ENCODE results near the gene OS9. TPM values are rescaled to one million over a fixed set of nuclear protein-coding genes. Genes with fewer than 3 reads are reported as not detected.
"Not testable (repeated sequence)": the region's sequence is repeated elsewhere in the genome, so short reads cannot be mapped to it uniquely, and the experiment has no call there.

Gene OS9
- polyA plus RNA-seq, 12 donors: 98.8 to 179 (median 121) TPM; not detected in 1

- no peak for DNase-seq
These were observed 14.2 kb upstream of the OS9 start for GRCh38 chr12:57679697-57680096.

DNA sequence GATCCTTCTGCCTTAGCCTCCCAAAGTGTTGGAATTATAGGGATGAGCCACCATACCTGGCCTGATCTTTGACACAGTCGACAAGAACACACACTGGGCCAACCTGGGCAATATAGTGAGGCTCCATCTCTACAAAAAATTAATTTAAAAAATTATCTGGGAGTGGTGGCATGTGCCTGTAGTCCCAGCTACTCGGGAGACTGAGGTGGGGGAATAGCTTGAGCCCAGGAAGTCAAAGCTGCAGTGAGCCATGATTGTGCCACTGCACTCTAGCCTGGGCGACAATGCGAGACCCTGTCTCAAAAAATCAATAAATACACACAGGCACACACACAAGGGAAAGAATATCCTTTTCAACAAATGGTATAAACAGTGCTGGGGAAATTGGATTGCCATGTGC, 6.1 kb upstream of the OS9 start:
- no peak for DNase-seq

DNA sequence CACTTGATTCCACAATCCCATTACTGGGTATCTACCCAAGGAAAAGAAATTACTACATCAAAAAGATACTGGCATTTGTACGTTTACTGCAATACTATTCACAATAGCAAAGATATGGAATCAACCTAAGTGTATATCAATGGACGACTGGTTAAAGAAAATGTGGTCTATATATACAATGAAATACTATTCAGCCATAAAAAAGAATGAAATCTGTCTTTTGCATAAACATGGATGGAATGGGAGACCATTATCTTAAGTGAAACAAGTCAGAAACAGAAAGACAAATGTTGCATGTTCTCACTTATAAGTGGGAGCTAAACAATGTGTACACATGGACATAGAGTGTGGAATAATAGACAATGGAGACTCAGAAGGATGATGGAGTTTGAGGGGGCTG, 5.0 kb upstream of the OS9 start:
- no peak for DNase-seq

DNA sequence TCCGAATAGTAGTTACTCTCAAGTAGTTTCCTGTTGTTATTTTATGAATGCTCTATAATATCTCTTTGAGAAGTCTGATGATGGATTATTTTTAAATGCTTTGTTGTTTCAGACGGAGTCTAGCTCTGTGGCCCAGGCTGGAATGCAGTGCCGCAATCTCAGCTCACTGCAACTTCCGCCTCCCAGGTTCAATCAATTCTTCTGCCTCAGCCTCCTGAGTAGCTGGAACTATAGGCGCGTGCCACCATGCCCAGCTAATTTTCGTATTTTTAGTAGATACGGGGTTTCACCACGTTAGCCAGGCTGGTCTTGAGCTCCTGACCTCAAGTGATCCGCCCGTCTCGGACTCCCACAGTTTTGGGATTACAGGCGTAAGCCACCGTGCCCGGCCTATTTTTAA, 1.4 kb upstream of the OS9 start:
- no peak for DNase-seq

GRCh38 chr12:57693317-57693658, 644 bp upstream of the OS9 start:
- no peak for DNase-seq

DNA sequence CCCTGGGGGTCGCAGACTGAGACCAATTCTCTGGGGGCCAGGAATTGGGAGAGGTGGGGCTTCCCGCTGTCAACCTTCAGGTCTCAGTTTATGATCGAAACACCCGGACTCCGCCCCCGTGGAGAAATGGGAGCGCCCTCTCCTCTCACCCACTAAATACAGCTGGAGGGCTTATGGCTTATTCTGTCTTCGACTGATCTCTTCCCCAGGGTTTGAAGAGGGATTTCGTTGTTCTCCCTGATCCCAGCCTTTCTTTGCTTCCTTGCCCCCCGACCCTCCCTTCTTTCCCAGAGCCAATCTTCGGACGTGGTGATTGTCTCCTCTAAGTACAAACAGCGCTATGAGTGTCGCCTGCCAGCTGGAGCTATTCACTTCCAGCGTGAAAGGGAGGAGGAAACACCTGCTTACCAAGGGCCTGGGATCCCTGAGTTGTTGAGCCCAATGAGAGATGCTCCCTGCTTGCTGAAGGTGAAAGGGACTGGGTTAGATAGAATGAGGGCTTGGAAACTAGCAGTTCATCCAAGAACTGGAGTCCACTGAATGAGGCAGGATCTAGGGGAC, 607 bp downstream of the OS9 start:
- no peak for DNase-seq

DNA sequence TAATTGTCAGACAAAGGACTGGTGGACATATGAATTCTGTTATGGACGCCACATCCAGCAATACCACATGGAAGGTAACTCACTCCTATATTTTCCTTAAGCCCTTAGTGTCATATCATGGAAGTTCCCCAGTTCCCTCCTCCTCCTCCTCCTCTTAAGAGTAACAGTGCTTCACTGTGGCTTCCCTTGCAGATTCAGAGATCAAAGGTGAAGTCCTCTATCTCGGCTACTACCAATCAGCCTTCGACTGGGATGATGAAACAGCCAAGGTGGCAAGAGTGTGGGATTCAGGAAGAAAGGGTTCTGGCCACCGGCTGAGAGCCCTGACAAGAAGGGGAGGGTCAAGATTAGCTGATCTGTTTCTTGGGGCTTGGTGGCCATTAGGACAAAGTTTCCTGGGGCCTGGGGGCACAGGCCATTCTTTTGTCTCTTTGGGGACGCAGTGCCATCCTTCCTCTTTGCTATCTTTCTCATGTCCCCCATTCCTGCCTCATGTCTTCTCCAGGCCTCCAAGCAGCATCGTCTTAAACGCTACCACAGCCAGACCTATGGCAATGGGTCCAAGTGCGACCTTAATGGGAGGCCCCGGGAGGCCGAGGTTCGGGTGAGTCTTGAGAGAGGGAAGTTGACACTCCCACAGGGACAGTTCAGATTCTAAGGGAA, 2.0 kb downstream of the OS9 start:
- no peak for DNase-seq

- no peak for DNase-seq
These were observed 3.1 kb downstream of the OS9 start for GRCh38 chr12:57697076-57697475.

- DNase-seq: no peak
These were observed 4.5 kb downstream of the OS9 start for GRCh38 chr12:57698414-57698813.

DNA sequence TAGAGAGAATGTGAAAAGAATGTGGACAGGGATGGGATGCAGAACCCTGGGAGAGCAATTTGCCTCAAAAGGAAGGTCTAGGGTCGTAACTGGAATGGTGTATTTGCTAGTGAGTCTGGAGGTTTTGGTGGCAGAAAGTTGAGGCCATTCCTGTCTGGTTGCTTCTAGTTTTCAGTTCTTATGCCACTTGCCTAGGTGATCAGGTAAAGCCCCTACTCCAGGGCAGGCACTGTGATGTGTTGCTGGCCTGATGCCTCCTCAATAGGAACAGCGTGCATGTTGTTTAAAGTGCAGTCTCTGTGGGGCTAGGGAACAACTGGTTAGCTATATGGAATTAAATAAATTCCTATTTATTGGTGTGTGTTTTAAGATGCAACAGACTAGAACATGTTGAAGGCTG, 6.4 kb downstream of the OS9 start:
- no peak for DNase-seq

DNA sequence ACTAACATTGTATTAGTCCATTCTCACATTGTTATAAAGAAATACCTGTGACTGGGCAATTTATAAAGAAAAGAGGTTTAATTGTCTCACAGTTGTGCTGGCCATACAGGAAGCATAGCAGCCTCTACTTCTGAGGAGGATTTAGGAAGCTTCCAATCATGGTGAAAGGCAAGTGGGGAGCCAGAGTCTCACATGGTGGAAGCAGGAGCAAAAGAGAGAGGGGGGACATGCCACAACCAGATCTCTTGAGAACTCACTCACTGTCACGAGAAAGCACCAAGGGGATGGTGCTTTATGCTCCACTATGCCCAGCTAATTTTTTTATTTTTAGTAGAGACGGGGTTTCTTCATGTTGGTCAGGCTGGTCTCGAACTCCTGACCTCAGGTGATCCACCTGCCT, 13.3 kb downstream of the OS9 start:
- DNase-seq: no peak

DNA sequence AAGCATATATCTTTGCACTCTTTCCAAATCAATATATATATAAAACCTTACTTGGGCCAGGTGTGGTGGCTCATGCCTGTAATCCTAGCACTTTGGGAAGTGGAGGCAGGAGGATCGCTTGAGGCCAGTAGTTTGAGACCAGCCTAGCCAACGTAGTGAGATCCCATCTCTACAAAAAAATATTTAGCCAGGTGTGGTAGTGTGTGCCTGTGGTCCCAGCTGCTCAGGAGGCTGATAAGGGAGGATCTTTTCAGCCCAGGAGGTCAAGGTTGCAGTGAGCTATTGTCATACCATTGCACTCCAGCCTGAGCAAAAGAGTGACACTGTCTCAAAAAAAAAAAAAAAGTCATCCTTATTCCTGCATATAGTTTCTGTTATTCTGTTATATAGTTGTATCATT, 14.4 kb downstream of the OS9 start:
- DNase-seq: no peak

GRCh38 chr12:57712701-57713100, 18.8 kb downstream of the OS9 start:
- no peak for DNase-seq

- no peak for DNase-seq
These were observed 19.3 kb downstream of the OS9 start for GRCh38 chr12:57713209-57713608.

- DNase-seq: not testable (repeated sequence)
These were observed 21.3 kb downstream of the OS9 start for GRCh38 chr12:57715036-57715748.

- DNase-seq: no peak
These were observed 21.9 kb downstream of the OS9 start for GRCh38 chr12:57715786-57716185.

DNA sequence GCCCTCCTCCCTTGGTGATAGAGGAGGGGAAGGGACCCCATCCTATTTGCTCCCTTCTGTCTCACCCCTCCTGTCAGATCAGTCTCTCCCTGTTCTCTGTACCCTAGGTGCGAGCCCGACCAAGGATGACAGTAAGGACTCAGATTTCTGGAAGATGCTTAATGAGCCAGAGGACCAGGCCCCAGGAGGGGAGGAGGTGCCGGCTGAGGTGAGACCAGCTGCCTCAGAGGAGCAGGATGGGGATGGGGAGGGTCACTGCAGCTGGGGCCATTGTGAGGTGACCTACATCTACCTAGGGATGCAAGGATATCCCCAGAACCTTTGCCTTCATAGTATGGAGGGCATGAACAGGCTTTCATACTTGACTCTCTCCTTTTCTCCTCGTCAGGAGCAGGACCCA, 22.4 kb downstream of the OS9 start:
- DNase-seq: no peak

- DNase-seq: no peak
These were observed 23.2 kb downstream of the OS9 start for GRCh38 chr12:57717131-57717530.

GRCh38 chr12:57717846-57718640, 24.1 kb downstream of the OS9 start:
- no peak for DNase-seq

DNA sequence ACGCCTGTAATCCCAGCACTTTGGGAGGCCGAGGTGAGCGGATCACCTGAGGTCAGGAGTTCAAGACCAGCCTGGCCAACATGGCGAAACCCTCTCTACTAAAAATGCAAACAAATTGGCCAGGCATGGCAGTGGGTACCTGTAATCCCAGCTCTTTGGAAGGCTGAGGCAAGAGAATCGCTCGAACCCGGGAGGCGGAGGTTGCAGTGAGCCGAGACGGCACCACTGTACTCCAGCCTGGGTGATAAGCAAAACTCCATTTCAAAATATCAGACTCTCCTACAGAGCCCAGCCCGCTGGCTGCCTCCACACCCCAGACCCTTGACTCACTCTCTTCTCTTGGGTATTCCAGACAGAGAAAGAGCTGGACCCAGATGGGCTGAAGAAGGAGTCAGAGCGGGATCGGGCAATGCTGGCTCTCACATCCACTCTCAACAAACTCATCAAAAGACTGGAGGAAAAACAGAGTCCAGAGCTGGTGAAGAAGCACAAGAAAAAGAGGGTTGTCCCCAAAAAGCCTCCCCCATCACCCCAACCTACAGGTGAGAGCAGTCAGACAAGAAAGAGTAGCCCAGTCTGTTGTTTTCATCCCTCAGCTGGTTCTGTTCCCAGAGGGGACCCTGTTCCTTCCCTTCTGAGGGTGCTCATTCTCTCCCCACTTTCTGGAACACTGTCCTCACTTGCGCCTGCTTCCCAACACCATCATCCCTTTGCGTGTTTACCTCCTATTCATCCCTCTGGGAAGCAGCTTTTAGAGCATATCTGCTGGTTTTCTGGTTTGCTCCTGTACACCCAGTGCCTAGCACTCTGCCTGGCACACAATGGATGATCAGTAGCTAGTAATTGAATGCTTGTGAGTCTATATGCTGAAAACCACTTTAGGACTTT, 25.0 kb downstream of the OS9 start:
- DNase-seq: no peak

DNA sequence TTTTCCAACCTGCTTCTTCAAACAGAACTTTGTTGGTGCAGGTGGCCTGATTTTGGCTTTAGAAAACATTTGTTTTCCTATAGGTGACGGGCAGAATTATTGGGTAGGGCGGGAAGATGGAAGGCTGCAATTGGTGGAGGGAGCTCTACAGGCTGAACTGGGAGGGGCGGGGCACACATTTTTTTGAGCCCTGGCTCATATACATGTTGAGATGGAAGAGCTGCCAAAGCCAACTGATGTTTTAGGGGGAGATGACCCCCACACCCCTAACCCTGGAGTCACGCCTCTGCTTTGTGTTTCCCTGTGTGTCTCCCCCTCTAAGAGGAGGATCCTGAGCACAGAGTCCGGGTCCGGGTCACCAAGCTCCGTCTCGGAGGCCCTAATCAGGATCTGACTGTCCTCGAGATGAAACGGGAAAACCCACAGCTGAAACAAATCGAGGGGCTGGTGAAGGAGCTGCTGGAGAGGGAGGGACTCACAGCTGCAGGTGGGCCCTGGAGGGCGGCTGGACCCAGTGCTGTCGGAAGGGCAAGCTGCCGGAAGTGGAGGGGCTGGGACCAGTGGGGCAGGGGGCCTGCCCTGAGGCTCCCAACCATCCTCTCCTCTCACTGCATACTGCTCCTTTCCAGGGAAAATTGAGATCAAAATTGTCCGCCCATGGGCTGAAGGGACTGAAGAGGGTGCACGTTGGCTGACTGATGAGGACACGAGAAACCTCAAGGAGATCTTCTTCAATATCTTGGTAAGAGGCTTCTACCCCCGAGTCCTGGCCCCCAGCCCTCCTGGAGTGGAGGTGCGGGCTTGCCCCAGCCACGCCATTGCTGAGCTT, 26.1 kb downstream of the OS9 start:
- DNase-seq: no peak

Measured in muscle of arm (tissue), 12 donors.